ENCODE results near the gene OR2L5.

The OR2L5 gene

DNA sequence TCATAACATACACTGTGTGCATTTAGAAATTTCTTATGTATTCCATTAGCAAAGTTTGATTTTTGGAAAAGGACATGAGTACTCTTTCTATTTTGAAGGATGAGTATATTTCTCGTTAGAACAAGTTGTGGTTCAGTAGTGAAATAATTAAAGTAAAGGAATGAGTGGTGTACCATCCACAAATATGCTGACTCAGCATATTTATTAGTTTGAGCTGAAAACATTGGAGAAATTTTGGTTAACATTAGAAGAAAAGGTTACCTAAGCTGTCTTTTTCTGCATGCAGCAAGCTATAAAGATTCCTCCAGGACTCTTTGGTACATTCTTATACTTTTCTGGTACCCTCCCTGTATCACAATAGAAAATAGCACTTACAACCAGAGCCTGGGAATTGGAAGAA, 5.7 kb upstream of the OR2L5 start:
- ChIA-PET CTCF (no interaction called here), POLR2A (no interaction called here)
- TF ChIP-seq, protein P1, sequence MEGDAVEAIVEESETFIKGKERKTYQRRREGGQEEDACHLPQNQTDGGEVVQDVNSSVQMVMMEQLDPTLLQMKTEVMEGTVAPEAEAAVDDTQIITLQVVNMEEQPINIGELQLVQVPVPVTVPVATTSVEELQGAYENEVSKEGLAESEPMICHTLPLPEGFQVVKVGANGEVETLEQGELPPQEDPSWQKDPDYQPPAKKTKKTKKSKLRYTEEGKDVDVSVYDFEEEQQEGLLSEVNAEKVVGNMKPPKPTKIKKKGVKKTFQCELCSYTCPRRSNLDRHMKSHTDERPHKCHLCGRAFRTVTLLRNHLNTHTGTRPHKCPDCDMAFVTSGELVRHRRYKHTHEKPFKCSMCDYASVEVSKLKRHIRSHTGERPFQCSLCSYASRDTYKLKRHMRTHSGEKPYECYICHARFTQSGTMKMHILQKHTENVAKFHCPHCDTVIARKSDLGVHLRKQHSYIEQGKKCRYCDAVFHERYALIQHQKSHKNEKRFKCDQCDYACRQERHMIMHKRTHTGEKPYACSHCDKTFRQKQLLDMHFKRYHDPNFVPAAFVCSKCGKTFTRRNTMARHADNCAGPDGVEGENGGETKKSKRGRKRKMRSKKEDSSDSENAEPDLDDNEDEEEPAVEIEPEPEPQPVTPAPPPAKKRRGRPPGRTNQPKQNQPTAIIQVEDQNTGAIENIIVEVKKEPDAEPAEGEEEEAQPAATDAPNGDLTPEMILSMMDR (IDR thresholded peaks at IDR 0.05; ENCODE audit: insufficient read depth, low read length, missing control alignments) = no peak
- DNase-seq (ENCODE audit: low read depth, low spot score) = no peak
- no peak overlapping the region for H3K4me3 ChIP-seq (ENCODE audit: low read depth, low read length)

DNA sequence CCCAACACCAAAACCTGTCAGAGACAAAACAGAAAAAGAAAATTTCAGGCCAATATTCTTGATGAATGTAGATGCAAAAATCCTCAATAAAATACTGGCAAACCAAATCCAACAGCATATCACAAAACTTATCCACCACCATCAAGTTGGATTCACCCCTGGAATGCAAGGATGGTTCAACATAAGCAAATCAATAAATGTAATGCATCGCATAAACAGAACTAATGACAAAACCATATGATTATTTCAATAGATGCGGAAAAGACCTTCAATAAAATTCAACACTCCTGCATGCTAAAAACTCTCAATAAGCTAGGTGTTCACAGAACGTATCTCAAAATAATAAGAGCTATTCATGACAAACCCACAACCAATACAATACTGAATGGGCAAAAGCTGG, 3.8 kb upstream of the OR2L5 start:
- CTCF ChIA-PET = no interaction called here
- DNase-seq (ENCODE audit: low read depth, low spot score) = no peak
- POLR2A ChIA-PET = no interaction called here
- TF ChIP-seq, protein P1 (IDR thresholded peaks at IDR 0.05; ENCODE audit: insufficient read depth, low read length, missing control alignments) = no peak
- H3K4me3 ChIP-seq (ENCODE audit: low read depth, low read length) = no peak overlapping the region

DNA sequence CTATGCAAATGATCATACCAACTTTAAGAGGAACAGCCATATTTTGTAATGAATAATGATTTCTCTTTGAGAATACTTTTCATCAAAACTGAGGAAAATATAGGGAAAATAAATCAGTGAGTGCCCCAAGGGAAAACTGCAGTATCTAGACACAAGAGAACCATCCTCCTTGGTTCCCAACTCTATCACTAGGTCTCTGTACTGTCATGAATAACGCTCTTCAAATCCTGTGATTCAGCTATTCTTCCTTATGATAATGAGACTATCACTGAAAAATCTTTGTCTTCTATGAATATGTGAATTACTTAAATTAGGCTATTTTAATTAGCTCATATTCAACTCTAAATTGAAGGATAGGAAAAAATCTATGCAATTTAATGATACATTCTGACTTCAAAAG, 2.3 kb downstream of the OR2L5 start:
- CTCF ChIA-PET = no interaction called here
- no peak for DNase-seq (ENCODE audit: low read depth, low spot score)

DNA sequence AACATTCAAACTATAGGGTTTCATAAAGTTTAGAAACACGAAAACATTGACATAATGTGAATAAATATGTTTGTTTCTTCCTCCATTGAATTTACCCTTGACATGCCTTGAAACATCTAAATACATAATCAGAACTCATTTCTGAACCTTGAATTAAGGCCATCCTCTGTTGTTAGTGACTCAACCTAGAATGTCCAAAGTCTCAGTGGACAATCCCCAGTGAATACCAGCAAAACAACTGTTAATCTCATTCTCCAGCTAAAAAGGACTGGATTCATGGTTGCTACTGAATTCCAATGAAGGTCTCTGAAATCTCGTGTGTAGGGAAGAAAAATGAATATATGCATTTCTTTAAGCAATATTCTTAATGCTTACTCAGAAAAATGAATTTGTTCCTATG, 16.3 kb downstream of the OR2L5 start, which contains the start of gene OR2L2:
OR2L2 (plus strand) TSS at position 301 of the 400 bp plus-strand sequence. CDS start 8,198 bp downstream, outside the sequence.
- DNase-seq (ENCODE audit: low read depth, low spot score) = no peak
- POLR2A ChIA-PET = no interaction called here
- H3K4me3 ChIP-seq (ENCODE audit: low read depth, low read length) = no peak within 1 kb of the TSS
- CTCF ChIA-PET = no interaction called here
- TF ChIP-seq, protein P1 (IDR thresholded peaks at IDR 0.05; ENCODE audit: insufficient read depth, low read length, missing control alignments) = no peak

More for the DNA sequence above, 2.3 kb downstream of the OR2L5 start:
- H3K4me3 ChIP-seq (ENCODE audit: low read depth, low read length) = no peak overlapping the region
- POLR2A ChIA-PET = no interaction called here
- TF ChIP-seq, protein P1 (IDR thresholded peaks at IDR 0.05; ENCODE audit: insufficient read depth, low read length, missing control alignments) = no peak

DNA sequence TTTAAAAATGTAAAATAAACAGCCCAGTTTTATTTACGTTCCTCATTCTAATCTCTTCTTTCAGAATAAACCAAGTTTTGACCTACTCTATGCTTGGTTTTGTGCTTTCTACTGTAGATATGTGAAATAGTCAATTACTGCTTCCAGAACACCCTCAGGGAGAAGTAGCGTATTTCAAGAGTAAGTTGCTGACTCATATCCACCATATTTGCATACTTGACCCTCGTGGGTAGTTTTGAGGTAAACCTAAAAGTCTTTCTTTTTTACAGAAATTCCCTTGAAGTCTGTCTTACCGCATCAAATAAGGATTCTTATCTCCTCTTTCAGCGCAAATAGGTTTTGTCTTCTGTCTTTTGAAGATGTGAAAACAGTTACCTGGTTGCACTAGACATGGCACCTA, 31.7 kb downstream of the OR2L5 start:
- ChIA-PET CTCF (no interaction called here), POLR2A (no interaction called here)
- no peak for DNase-seq (ENCODE audit: low read depth, low spot score)
- H3K4me3 ChIP-seq (ENCODE audit: low read depth, low read length) = no peak overlapping the region
- TF ChIP-seq, protein P1 (IDR thresholded peaks at IDR 0.05; ENCODE audit: insufficient read depth, low read length, missing control alignments) = no peak

DNA sequence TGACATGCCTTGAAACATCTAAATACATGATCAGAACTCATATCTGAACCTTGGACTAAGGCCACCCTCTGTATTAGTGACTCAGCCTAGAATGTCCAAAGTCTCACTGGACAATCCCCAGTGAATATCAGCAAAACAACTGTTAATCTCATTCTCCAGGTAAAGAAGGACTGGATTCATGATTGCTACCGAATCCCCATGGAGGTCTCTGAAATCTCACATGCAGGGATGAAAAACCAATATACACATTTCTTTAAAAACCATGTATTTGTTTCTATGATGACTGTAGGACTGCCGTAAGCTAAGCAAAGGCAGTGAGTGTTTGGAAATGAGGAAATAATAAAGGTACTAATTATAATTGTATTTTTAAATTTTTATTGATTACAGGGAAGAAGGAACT, 33.1 kb downstream of the OR2L5 start, which contains the start of gene OR2L3:
OR2L3 (plus strand) TSS at position 301 of the 400 bp plus-strand sequence. CDS start 13,846 bp downstream, outside the sequence.
- ChIA-PET POLR2A (no interaction called here), CTCF (no interaction called here)
- TF ChIP-seq, protein P1 (IDR thresholded peaks at IDR 0.05; ENCODE audit: insufficient read depth, low read length, missing control alignments) = no peak
- DNase-seq (ENCODE audit: low read depth, low spot score) = no peak
- H3K4me3 ChIP-seq (ENCODE audit: low read depth, low read length) = no peak within 1 kb of the TSS
